ENCODE measurements around the gene C3orf22.

The C3orf22 gene

DNA sequence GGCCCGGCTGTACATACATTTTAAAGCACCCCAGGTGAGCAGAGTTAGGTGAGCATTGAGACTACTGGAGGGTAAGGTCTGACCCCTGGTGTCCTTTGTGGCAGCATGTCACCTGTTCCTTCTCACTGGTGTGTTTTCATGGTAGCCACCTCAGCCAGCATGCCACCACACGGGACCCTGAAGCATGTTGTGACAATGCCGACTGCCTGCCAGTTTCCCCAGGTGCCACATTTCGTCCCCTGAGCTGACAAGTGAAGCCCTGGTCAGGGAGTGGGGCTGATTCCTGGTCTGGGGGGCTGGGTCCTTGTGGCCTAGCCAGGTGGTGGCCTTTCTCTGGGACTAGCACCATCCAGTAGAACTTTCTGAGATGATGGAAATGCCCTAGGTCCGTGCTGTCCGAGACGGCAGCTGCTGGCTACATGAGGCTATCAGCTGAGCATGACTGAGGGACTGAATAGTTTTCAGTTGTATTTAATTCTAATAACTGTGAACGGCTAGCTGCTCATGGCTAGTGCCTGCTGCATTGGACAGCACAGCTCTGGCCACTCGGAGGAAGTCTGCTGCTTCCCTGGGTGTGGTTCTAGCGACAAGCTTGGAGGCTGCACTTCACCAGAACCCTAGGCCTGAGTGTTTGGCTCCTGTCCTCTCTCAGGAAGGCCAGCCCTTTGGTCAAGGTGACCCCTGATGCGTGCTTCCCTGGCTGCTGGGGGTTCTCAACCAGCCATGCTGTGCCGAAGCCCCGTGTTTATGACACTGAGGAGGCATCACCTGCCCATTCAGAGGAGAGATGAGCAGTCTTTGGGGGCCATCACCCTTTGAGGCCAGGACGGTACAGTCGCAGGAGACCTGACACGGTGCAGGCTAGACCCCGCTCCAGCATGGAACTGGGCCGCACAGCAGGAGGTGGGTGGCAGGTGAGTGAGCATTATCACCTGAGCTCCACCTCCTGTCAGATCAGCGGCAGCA lies 3.9 kb downstream of the C3orf22 start:
- Histone ChIP-seq H2BK5ac (ENCODE audit: low read depth, low read length, poor library complexity, severe bottlenecking) (no peak overlapping the region), H4K91ac (ENCODE audit: low read length) (no peak overlapping the region), H3K14ac (ENCODE audit: low read length in 2 of 2) (no peak overlapping the region), H3K4me2 (ENCODE audit: low read length, poor library complexity, severe bottlenecking) (no peak overlapping the region), H3K4me3 (ENCODE audit: insufficient read depth in 1 of 2, low read depth in 1 of 2, low read length in 2 of 2) (no peak overlapping the region), H2BK12ac (ENCODE audit: low read length in 2 of 2) (no peak overlapping the region), H2BK15ac (ENCODE audit: low read depth, poor library complexity, severe bottlenecking) (no peak overlapping the region), H2AFZ (ENCODE audit: low read depth, low read length) (no peak overlapping the region), H3K4me1 (ENCODE audit: control insufficient read depth, insufficient read depth, low read depth, low read length) (no peaks in the 10 kb centered on the region), H4K8ac (ENCODE audit: low read length) (no peak overlapping the region), H3K36me3 (ENCODE audit: control insufficient read depth in 1 of 2, insufficient read depth in 2 of 2, low read depth in 1 of 2, low read length in 2 of 2) (no peaks in the 10 kb centered on the region), H2BK120ac (ENCODE audit: low read depth, low read length) (no peak overlapping the region), H3K18ac (ENCODE audit: low read depth in 1 of 2, low read length in 2 of 2) (no peak overlapping the region), H3K27me3 (ENCODE audit: control insufficient read depth in 1 of 2, insufficient read depth in 1 of 2, low read length in 2 of 2) (peaks cover 23 to 28% of the 10 kb centered on the region in 2 experiments), H3K23ac (ENCODE audit: low read length in 2 of 2) (no peak overlapping the region), H2AK5ac (ENCODE audit: low read length, severe bottlenecking) (no peak overlapping the region), H3K79me1 (replicated peaks; ENCODE audit: low read length, poor library complexity, severe bottlenecking) (no peaks in the 10 kb centered on the region), H3K27ac (ENCODE audit: low read length, poor library complexity, severe bottlenecking) (no peak overlapping the region), H3K9ac (ENCODE audit: low read length) (no peak overlapping the region), H3K9me3 (ENCODE audit: control insufficient read depth, low read length) (no peaks in the 10 kb centered on the region), H3K4ac (ENCODE audit: low read depth in 1 of 2, low read length in 2 of 2) (no peak overlapping the region)
- WGBS = 91% methylated on average over 19 of the region's 19 CpGs
- DNase-seq = no peak

GRCh38 chr3:126553284-126554084 lies 5.2 kb downstream of the C3orf22 start:
- H3K18ac ChIP-seq (ENCODE audit: low read depth in 1 of 2, low read length in 2 of 2) = no peak overlapping the region
- H3K4me1 ChIP-seq (ENCODE audit: control insufficient read depth, insufficient read depth, low read depth, low read length) = no peaks in the 10 kb centered on the region
- no peak overlapping the region for H3K4me2 ChIP-seq (ENCODE audit: low read length, poor library complexity, severe bottlenecking)
- no peak overlapping the region for H3K27ac ChIP-seq (ENCODE audit: low read length, poor library complexity, severe bottlenecking)
- DNase-seq = no peak
- no peak overlapping the region for H2BK120ac ChIP-seq (ENCODE audit: low read depth, low read length)
- H2BK15ac ChIP-seq (ENCODE audit: low read depth, poor library complexity, severe bottlenecking) = no peak overlapping the region
- H3K9ac ChIP-seq (ENCODE audit: low read length) = no peak overlapping the region
- no peak overlapping the region for H3K23ac ChIP-seq (ENCODE audit: low read length in 2 of 2)
- H3K27me3 ChIP-seq (ENCODE audit: control insufficient read depth in 1 of 2, insufficient read depth in 1 of 2, low read length in 2 of 2) = peaks cover 31 to 37% of the 10 kb centered on the region in 2 experiments
- H2AFZ ChIP-seq (ENCODE audit: low read depth, low read length) = no peak overlapping the region
- no peak overlapping the region for H3K4ac ChIP-seq (ENCODE audit: low read depth in 1 of 2, low read length in 2 of 2)
- H4K8ac ChIP-seq (ENCODE audit: low read length) = no peak overlapping the region
- H4K91ac ChIP-seq (ENCODE audit: low read length) = no peak overlapping the region
- no peak overlapping the region for H2BK12ac ChIP-seq (ENCODE audit: low read length in 2 of 2)
- no peaks in the 10 kb centered on the region for H3K79me1 ChIP-seq (replicated peaks; ENCODE audit: low read length, poor library complexity, severe bottlenecking)
- H2AK5ac ChIP-seq (ENCODE audit: low read length, severe bottlenecking) = no peak overlapping the region
- no peaks in the 10 kb centered on the region for H3K9me3 ChIP-seq (ENCODE audit: control insufficient read depth, low read length)
- no peak overlapping the region for H3K4me3 ChIP-seq (ENCODE audit: insufficient read depth in 1 of 2, low read depth in 1 of 2, low read length in 2 of 2)
- no peak overlapping the region for H2BK5ac ChIP-seq (ENCODE audit: low read depth, low read length, poor library complexity, severe bottlenecking)
- H3K36me3 ChIP-seq (ENCODE audit: control insufficient read depth in 1 of 2, insufficient read depth in 2 of 2, low read depth in 1 of 2, low read length in 2 of 2) = no peaks in the 10 kb centered on the region
- 87% methylated on average over 18 of the region's 19 CpGs for WGBS
- no peak overlapping the region for H3K14ac ChIP-seq (ENCODE audit: low read length in 2 of 2)

- Histone ChIP-seq H3K14ac (ENCODE audit: low read length in 2 of 2) (no peak overlapping the region), H3K4me2 (ENCODE audit: low read length, poor library complexity, severe bottlenecking) (no peak overlapping the region), H3K36me3 (ENCODE audit: control insufficient read depth in 1 of 2, insufficient read depth in 2 of 2, low read depth in 1 of 2, low read length in 2 of 2) (no peaks in the 10 kb centered on the region), H4K91ac (ENCODE audit: low read length) (no peak overlapping the region), H3K23ac (ENCODE audit: low read length in 2 of 2) (no peak overlapping the region), H3K4me3 (ENCODE audit: insufficient read depth in 1 of 2, low read depth in 1 of 2, low read length in 2 of 2) (no peak overlapping the region), H3K18ac (ENCODE audit: low read depth in 1 of 2, low read length in 2 of 2) (no peak overlapping the region), H2BK120ac (ENCODE audit: low read depth, low read length) (no peak overlapping the region), H3K79me1 (replicated peaks; ENCODE audit: low read length, poor library complexity, severe bottlenecking) (no peaks in the 10 kb centered on the region), H3K4ac (ENCODE audit: low read depth in 1 of 2, low read length in 2 of 2) (no peak overlapping the region), H3K9ac (ENCODE audit: low read length) (no peak overlapping the region), H2AK5ac (ENCODE audit: low read length, severe bottlenecking) (no peak overlapping the region), H2AFZ (ENCODE audit: low read depth, low read length) (no peak overlapping the region), H3K4me1 (ENCODE audit: control insufficient read depth, insufficient read depth, low read depth, low read length) (no peaks in the 10 kb centered on the region), H3K9me3 (ENCODE audit: control insufficient read depth, low read length) (no peaks in the 10 kb centered on the region), H4K8ac (ENCODE audit: low read length) (no peak overlapping the region), H2BK5ac (ENCODE audit: low read depth, low read length, poor library complexity, severe bottlenecking) (no peak overlapping the region), H3K27ac (ENCODE audit: low read length, poor library complexity, severe bottlenecking) (no peak overlapping the region), H2BK12ac (ENCODE audit: low read length in 2 of 2) (no peak overlapping the region), H3K27me3 (ENCODE audit: control insufficient read depth in 1 of 2, insufficient read depth in 1 of 2, low read length in 2 of 2) (peaks cover 34 to 35% of the 10 kb centered on the region in 2 experiments), H2BK15ac (ENCODE audit: low read depth, poor library complexity, severe bottlenecking) (no peak overlapping the region)
- WGBS = 79% methylated on average over 14 of the region's 14 CpGs
- no peak for DNase-seq
Measured at GRCh38 chr3:126552688-126553283, 5.9 kb downstream of the C3orf22 start.
